HG03469 (cell line): Measurements from ENCODE around the gene MPHOSPH9.

ENCODE experiments used
- ATAC-seq: cut with Tn5 transposase; IDR thresholded peaks from one replicate; pipeline ENCODE4 v1.9.1; 2021; ENCODE audit warnings: mild to moderate bottlenecking, moderate library complexity, moderate number of reproducible peaks; ENCODE audit not compliant: unreplicated experiment

Gene MPHOSPH9

GRCh38 chr12:123131291-123131832 lies 101.6 kb downstream of the MPHOSPH9 start:
- ATAC-seq, result no peak

- ATAC-seq, result no peak
Measured at GRCh38 chr12:123129621-123130020, 103.3 kb downstream of the MPHOSPH9 start.

- no peak for ATAC-seq
Measured at GRCh38 chr12:123127182-123127495, 105.8 kb downstream of the MPHOSPH9 start.

- no peak for ATAC-seq
Measured at GRCh38 chr12:123126294-123127181, 106.4 kb downstream of the MPHOSPH9 start.

GRCh38 chr12:123122626-123123025 lies 110.3 kb downstream of the MPHOSPH9 start:
- ATAC-seq, result no peak

GRCh38 chr12:123121670-123122069 lies 111.3 kb downstream of the MPHOSPH9 start:
- ATAC-seq, result no peak

GRCh38 chr12:123120452-123121166 lies 112.3 kb downstream of the MPHOSPH9 start:
- ATAC-seq, result no peak

- ATAC-seq, result no peak
Measured at GRCh38 chr12:123119808-123120207, 113.1 kb downstream of the MPHOSPH9 start.

GRCh38 chr12:123118497-123118896 lies 114.4 kb downstream of the MPHOSPH9 start:
- ATAC-seq, result no peak

- no peak for ATAC-seq
Measured at GRCh38 chr12:123115409-123116121, 117.4 kb downstream of the MPHOSPH9 start.

GRCh38 chr12:123114304-123115083 lies 118.4 kb downstream of the MPHOSPH9 start:
- no peak for ATAC-seq

- ATAC-seq, result no peak
Measured at GRCh38 chr12:123113026-123113425, 119.9 kb downstream of the MPHOSPH9 start.

- no peak for ATAC-seq
Measured at GRCh38 chr12:123111498-123112165, 121.3 kb downstream of the MPHOSPH9 start.

- ATAC-seq, result no peak
Measured at GRCh38 chr12:123109319-123109772, 123.6 kb downstream of the MPHOSPH9 start.

- ATAC-seq, result no peak
Measured at GRCh38 chr12:123108682-123109066, 124.3 kb downstream of the MPHOSPH9 start.

- ATAC-seq, result no peak
Measured at GRCh38 chr12:123107926-123108681, 124.8 kb downstream of the MPHOSPH9 start.

- ATAC-seq, result no peak
Measured at GRCh38 chr12:123106640-123107359, 126.1 kb downstream of the MPHOSPH9 start.

GRCh38 chr12:123105211-123105826 lies 127.6 kb downstream of the MPHOSPH9 start:
- no peak for ATAC-seq
